Breast epithelium (tissue), 4 donors: Measurements from ENCODE around the gene HIC2. TPM values are rescaled to one million over a fixed set of nuclear protein-coding genes. Genes with fewer than 3 reads are reported as not detected.

ENCODE experiments used
- DNase-seq, 2 donors: peaks; one replicate each; pipeline ENCODE4 v3.0.0-alpha.2; 2019; ENCODE audit warnings: low spot score in 2 of 2
- H3K27ac ChIP-seq, 2 donors: fragments of 200-600 bp; sonication (generic) in 1 of 2; one replicate each; pipeline ENCODE4 v1.5.1; 2016 to 2019; ENCODE audit warnings: mild to moderate bottlenecking in 1 of 2
- H3K27me3 ChIP-seq, 2 donors: fragments of 200-600 bp; sonication (generic) in 1 of 2; one replicate each; pipeline versions ENCODE4 v1.5.1 to v1.6.0; 2017 to 2019; ENCODE audit warnings: control low read depth in 1 of 2, mild to moderate bottlenecking in 1 of 2
- H3K36me3 ChIP-seq: fragments of 200-600 bp; one replicate; pipeline ENCODE4 v1.5.1; 2019
- H3K4me1 ChIP-seq, 2 donors: fragments of 200-600 bp; sonication (generic); one replicate each; pipeline ENCODE4 v1.5.1; 2016 to 2019; ENCODE audit warnings: control low read depth in 1 of 2
- H3K4me3 ChIP-seq, 3 donors: fragments of 200-600 bp; sonication (generic); 1 replicate in 2 of 3; 2 replicates in 1 of 3; pipeline ENCODE4 v1.5.1; 2016 to 2019; ENCODE audit warnings: mild to moderate bottlenecking in 3 of 3, moderate library complexity in 2 of 3
- H3K9me3 ChIP-seq, 2 donors: fragments of 200-600 bp; sonication (generic) in 1 of 2; one replicate each; pipeline ENCODE4 v1.5.1; 2016 to 2019; ENCODE audit warnings: control low read depth in 1 of 2
- POLR2A ChIP-seq: fragments of 450-650 bp; IDR thresholded peaks from one replicate; pipeline ENCODE4 v1.6.1; 2016; ENCODE audit warnings: antibody characterized with exemption, mild to moderate bottlenecking, moderate library complexity
- POLR2AphosphoS5 ChIP-seq, 3 donors: sonication (generic); formaldehyde crosslinking; IDR thresholded peaks; one replicate each; pipeline ENCODE4 v1.6.1; 2017; ENCODE audit warnings: antibody characterized with exemption in 3 of 3
- intact Hi-C: fragments of 100-400 bp; cut with DNase I; formaldehyde crosslinking; loops from one replicate; pipeline ENCODE4 v1.15.1; 2023; ENCODE audit warnings: low total_unique reads
- total RNA-seq, 3 donors: library from RNA; depleted of rRNA; stranded (reverse); fragments of >200 nt; gene quantifications; one replicate each; pipeline ENCODE4 v1.1.0, GENCODE V29; 2016
- TF ChIP-seq, protein P1 (sequence below), 3 donors: fragments of 450-650 bp; IDR thresholded peaks; one replicate each; pipeline ENCODE4 v1.5.1; 2016 to 2017; ENCODE audit warnings: antibody characterized with exemption in 3 of 3, mild to moderate bottlenecking in 3 of 3, moderate library complexity in 3 of 3

Gene HIC2
- total RNA-seq, 3 donors from 2014 or later, result 2.9 to 3.4 (median 3.3) TPM

DNA sequence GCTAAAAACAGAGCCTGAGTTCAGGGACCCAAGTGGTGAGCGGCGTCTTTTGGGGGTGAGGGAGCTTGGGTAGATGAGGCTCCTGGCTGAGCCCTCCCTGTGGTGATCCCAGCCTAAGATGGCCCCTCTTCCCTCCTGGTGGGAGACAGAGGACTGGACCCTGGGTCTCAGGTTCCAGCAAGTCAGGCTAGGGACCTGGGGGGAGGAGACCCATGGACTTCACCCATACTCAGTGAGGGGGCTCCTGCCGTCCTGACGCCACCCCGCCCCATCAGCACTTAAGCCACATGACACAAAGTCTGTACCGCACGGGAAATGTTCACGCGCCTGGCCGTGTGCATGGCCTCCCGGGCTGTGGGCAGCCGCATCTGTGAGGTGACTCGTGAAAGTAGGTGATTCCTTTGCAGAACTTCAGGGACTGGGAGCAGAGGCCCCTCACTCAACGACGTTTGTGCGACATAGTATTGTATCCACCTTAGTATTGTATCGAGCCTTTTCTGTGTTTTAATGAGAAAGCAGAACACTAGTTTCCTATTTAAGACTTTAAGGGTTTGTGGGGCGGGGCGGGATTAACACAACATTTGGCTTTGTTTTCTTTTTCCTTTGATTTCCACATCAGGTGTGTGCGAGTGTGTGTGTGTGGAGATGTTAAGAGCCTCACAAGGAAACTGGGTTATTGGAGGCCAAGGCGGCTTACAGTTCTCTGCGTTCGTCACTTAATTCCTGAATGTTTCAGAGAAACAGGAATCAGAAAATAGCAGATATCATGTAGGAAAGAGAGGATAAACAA is 31.7 kb downstream of the HIC2 start:
- Histone ChIP-seq H3K9me3 (no peaks in the 10 kb centered on the region), H3K4me1 (no peaks in the 10 kb centered on the region), H3K36me3 (peaks cover 9% of the 10 kb centered on the region), H3K27me3 (no peaks in the 10 kb centered on the region), H3K4me3 (no peak overlapping the region), H3K27ac (no peak overlapping the region)
- peak in 1 of 2 donors; percentile 20 for DNase-seq
- intact Hi-C loops, result no loop called here
- no peak for TF ChIP-seq POLR2A
- no peak for TF ChIP-seq POLR2AphosphoS5 (IDR thresholded peaks at IDR 0.05)
- TF ChIP-seq, protein P1, sequence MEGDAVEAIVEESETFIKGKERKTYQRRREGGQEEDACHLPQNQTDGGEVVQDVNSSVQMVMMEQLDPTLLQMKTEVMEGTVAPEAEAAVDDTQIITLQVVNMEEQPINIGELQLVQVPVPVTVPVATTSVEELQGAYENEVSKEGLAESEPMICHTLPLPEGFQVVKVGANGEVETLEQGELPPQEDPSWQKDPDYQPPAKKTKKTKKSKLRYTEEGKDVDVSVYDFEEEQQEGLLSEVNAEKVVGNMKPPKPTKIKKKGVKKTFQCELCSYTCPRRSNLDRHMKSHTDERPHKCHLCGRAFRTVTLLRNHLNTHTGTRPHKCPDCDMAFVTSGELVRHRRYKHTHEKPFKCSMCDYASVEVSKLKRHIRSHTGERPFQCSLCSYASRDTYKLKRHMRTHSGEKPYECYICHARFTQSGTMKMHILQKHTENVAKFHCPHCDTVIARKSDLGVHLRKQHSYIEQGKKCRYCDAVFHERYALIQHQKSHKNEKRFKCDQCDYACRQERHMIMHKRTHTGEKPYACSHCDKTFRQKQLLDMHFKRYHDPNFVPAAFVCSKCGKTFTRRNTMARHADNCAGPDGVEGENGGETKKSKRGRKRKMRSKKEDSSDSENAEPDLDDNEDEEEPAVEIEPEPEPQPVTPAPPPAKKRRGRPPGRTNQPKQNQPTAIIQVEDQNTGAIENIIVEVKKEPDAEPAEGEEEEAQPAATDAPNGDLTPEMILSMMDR (IDR thresholded peaks at IDR 0.05), result no peak

DNA sequence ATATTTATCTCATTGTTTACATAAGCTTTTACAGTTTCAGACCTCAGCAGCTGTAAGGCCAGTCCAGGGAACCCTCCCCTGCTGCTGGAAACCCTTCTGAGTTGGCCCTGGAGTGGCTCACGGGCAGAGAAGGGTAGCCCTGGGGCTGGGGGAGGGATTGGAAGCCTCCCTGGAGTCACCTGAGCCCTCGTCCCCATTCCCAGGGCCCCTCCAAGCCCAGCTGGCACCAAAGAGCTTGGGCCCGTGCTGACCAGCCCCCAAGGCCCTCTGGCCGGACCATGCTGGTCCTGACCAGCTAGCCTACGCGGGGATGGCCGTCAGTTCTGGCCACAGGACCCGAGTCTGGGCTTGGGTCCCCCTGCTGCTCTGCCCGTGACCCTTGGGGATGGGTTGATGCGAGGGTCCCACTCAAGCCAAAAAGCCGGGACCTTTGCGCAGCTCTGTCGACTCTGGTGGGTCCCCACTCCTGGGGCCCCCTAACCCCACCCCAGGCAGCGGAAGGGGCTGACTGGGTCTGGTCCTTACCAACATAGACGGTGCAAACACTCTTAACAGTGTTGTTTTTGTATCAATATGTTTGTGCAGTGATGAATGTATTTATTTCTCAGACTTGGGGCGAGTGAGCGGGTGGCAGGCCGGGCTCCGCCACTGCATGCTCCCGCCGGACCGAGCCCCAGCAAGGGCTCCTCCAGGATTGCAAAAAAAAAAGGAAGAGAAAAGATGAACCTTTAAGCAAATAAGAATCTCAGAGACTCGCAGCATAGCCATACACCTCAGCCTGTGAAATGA is 32.6 kb downstream of the HIC2 start:
- DNase-seq, result peak in 1 of 2 donors; percentile 39
- TF ChIP-seq, protein P1 (IDR thresholded peaks at IDR 0.05), result no peak
- TF ChIP-seq POLR2AphosphoS5 (IDR thresholded peaks at IDR 0.05), result no peak
- no peak for TF ChIP-seq POLR2A
- intact Hi-C loops, result no loop called here
- Histone ChIP-seq H3K27ac (no peak overlapping the region), H3K9me3 (no peaks in the 10 kb centered on the region), H3K27me3 (no peaks in the 10 kb centered on the region), H3K4me3 (no peak overlapping the region), H3K4me1 (no peaks in the 10 kb centered on the region), H3K36me3 (peaks cover 9% of the 10 kb centered on the region)

DNA sequence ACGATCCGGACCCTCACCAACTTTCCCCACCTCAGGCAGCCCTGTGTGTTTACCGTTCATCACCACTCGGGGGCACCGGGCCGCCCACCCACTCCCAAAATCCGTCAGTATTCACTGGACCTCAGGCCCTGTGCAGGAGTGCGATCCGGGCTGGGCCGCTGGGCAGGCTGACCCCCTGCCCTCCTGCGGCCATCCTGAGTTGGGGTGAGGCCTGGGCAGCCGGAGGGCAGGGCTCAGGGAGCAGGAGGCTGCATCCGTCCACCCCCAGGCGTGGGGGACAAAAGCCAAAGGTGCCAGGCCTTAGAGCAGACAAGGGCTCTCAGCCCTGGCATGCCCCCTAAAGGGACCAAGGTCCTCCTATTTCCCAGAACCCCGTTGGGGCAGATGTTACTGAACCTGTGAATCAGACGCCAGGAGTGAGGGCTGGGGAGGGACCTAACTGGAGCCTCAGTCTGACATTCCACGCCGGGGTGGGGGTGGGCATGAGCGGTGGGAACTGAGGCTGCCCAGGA is 33.2 kb downstream of the HIC2 start:
- TF ChIP-seq POLR2A (no peak), POLR2AphosphoS5 (IDR thresholded peaks at IDR 0.05) (no peak)
- TF ChIP-seq, protein P1 (IDR thresholded peaks at IDR 0.05), result no peak
- Histone ChIP-seq H3K9me3 (no peaks in the 10 kb centered on the region), H3K4me3 (no peak overlapping the region), H3K27me3 (no peaks in the 10 kb centered on the region), H3K4me1 (no peaks in the 10 kb centered on the region), H3K27ac (no peak overlapping the region), H3K36me3 (peaks cover 9% of the 10 kb centered on the region)
- intact Hi-C loops, result no loop called here
- peak in 1 of 2 donors; percentile 34 for DNase-seq

DNA sequence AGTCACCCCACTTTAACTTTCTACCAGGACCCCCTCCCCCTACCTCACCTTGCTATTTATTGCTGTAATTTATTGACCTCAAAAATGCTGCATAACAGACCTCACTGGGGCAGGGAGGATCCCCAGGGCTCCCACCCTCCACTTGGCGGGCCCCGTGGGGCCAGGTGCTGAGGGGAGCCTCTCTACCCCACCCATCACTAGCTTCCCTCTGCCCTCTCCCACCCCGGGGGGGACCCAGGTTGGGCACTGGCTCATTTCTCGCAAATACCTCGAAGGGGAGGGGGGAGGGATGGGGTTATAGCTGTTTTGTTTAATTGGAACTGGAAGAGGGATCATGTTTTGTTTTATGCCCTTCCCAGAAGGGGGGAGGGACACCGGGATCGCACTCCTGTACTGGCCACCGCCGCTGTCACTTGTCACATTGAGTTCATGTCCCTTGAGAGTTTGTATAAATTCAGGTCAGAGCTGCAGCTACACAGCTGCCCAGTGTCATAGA is 33.7 kb downstream of the HIC2 start:
- Histone ChIP-seq H3K36me3 (peaks cover 9% of the 10 kb centered on the region), H3K9me3 (no peaks in the 10 kb centered on the region), H3K4me1 (no peaks in the 10 kb centered on the region), H3K27ac (no peak overlapping the region), H3K27me3 (no peaks in the 10 kb centered on the region), H3K4me3 (no peak overlapping the region)
- intact Hi-C loops, result no loop called here
- peak in 1 of 2 donors; percentile 42 for DNase-seq
- no peak for TF ChIP-seq POLR2AphosphoS5 (IDR thresholded peaks at IDR 0.05)
- TF ChIP-seq POLR2A, result no peak
- TF ChIP-seq, protein P1 (IDR thresholded peaks at IDR 0.05), result no peak
